Stimulated activated CD8-positive, alpha-beta memory T cell treated with anti-CD3 and anti-CD28 coated beads, Interleukin-12 subunit alpha, Interleukin-12 subunit beta, amount 100 ng/mL, for 24 hours (primary cell): ENCODE data around the gene CHN1.

Experiments used
- DNase-seq: peaks from one replicate; pipeline ENCODE4 v3.0.0-alpha.2; 2020; ENCODE audit errors: extremely low read depth

The CHN1 gene

GRCh38 chr2:175004980-175005732 lies at the start of gene CHN1:
Gene CHN1 (minus strand): TSS chr2:175005381. CDS start chr2:175004912, 469 bp downstream.
- DNase-seq: peak; percentile 27

GRCh38 chr2:175054340-175054739 lies 49.2 kb upstream of the CHN1 start:
- DNase-seq: no peak

GRCh38 chr2:175049661-175050060 lies 44.5 kb upstream of the CHN1 start:
- no peak for DNase-seq

- DNase-seq: no peak
These were observed 43.1 kb upstream of the CHN1 start for GRCh38 chr2:175048275-175048674.

GRCh38 chr2:175039490-175039889 lies 34.3 kb upstream of the CHN1 start:
- DNase-seq: no peak

- no peak for DNase-seq
These were observed 33.9 kb upstream of the CHN1 start for GRCh38 chr2:175039031-175039430.

- DNase-seq: no peak
These were observed 32.8 kb upstream of the CHN1 start for GRCh38 chr2:175037941-175038340.

- DNase-seq: no peak
These were observed 31.4 kb upstream of the CHN1 start for GRCh38 chr2:175036582-175037018.

GRCh38 chr2:175035806-175036205 lies 30.6 kb upstream of the CHN1 start:
- DNase-seq: no peak

GRCh38 chr2:175034716-175035115 lies 29.5 kb upstream of the CHN1 start:
- no peak for DNase-seq

- DNase-seq: no peak
These were observed 25.4 kb upstream of the CHN1 start for GRCh38 chr2:175030380-175031271.

GRCh38 chr2:175027755-175028154 lies 22.6 kb upstream of the CHN1 start:
- no peak for DNase-seq

GRCh38 chr2:175026385-175026784 lies 21.2 kb upstream of the CHN1 start:
- no peak for DNase-seq

GRCh38 chr2:175025946-175026345 lies 20.8 kb upstream of the CHN1 start:
- DNase-seq: no peak

- no peak for DNase-seq
These were observed 20.1 kb upstream of the CHN1 start for GRCh38 chr2:175025233-175025632.

GRCh38 chr2:175022923-175023322 lies 17.7 kb upstream of the CHN1 start:
- no peak for DNase-seq

GRCh38 chr2:175019566-175020327 lies 14.6 kb upstream of the CHN1 start:
- DNase-seq: no peak

GRCh38 chr2:175017618-175018414 lies 12.6 kb upstream of the CHN1 start:
- DNase-seq: no peak

GRCh38 chr2:175015340-175015739 lies 10.2 kb upstream of the CHN1 start:
- DNase-seq: no peak

GRCh38 chr2:175012516-175012915 lies 7.3 kb upstream of the CHN1 start:
- DNase-seq: no peak

- no peak for DNase-seq
These were observed 6.3 kb upstream of the CHN1 start for GRCh38 chr2:175011505-175011904.
